ENCODE results near the gene MARCHF2.

DNA sequence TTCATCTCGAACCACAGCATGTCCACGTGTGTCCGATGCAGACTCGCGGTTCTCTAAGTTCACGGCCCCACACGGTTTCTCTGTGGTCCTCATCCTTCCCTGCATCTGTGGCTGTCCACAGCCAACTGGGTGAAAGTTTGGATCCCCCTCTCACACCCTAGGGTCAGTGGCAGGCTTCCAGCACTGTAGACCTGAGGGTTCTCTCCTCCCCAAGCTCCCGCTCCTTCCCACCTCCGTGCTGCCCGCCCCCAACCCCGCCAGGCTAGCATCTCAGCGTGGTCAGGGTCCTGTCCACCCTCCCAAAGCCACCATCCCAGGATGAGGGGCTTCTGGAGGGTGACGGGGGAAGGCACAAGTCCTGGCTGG is 46.2 kb upstream of the MARCHF2 start:
- TF ChIP-seq, protein P1, sequence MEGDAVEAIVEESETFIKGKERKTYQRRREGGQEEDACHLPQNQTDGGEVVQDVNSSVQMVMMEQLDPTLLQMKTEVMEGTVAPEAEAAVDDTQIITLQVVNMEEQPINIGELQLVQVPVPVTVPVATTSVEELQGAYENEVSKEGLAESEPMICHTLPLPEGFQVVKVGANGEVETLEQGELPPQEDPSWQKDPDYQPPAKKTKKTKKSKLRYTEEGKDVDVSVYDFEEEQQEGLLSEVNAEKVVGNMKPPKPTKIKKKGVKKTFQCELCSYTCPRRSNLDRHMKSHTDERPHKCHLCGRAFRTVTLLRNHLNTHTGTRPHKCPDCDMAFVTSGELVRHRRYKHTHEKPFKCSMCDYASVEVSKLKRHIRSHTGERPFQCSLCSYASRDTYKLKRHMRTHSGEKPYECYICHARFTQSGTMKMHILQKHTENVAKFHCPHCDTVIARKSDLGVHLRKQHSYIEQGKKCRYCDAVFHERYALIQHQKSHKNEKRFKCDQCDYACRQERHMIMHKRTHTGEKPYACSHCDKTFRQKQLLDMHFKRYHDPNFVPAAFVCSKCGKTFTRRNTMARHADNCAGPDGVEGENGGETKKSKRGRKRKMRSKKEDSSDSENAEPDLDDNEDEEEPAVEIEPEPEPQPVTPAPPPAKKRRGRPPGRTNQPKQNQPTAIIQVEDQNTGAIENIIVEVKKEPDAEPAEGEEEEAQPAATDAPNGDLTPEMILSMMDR (IDR thresholded peaks at IDR 0.05) = no peak
- TF ChIP-seq EZH2 (IDR thresholded peaks at IDR 0.05; ENCODE audit: borderline replicate concordance, insufficient read depth, low read depth, low read length, poor library complexity, severe bottlenecking) = no peak
